GM12864 (cell line): Measurements from ENCODE around the gene FBRSL1.

Source experiments
- DNase-seq: peaks from one replicate; pipeline ENCODE4 v3.0.0-alpha.2; 2011; ENCODE audit warnings: low read depth
- H3K4me3 ChIP-seq: 2 replicates; pipeline ENCODE4 v1.5.1; 2011; ENCODE audit warnings: mild to moderate bottlenecking, low read depth, low read length, control low read depth
- CTCF ChIP-seq: IDR thresholded peaks from 2 replicates; pipeline ENCODE4 v1.5.1; 2011; ENCODE audit warnings: low read depth, mild to moderate bottlenecking, moderate library complexity, low read length, control low read depth, inconsistent platforms; ENCODE audit errors: missing control alignments

FBRSL1 gene

GRCh38 chr12:132497514-132498405 is 7.8 kb downstream of the FBRSL1 start:
- no peak overlapping the region for H3K4me3 ChIP-seq
- DNase-seq: no peak
- TF ChIP-seq CTCF: no peak

GRCh38 chr12:132498931-132499330 is 9.0 kb downstream of the FBRSL1 start:
- no peak for TF ChIP-seq CTCF
- no peak for DNase-seq
- H3K4me3 ChIP-seq: no peak overlapping the region

- TF ChIP-seq CTCF: no peak
- no peak for DNase-seq
- no peak overlapping the region for H3K4me3 ChIP-seq
Measured at GRCh38 chr12:132500142-132500855, 10.3 kb downstream of the FBRSL1 start.

GRCh38 chr12:132500856-132501180 is 10.9 kb downstream of the FBRSL1 start:
- H3K4me3 ChIP-seq: no peak overlapping the region
- no peak for TF ChIP-seq CTCF
- no peak for DNase-seq

- DNase-seq: no peak
- H3K4me3 ChIP-seq: no peak overlapping the region
- no peak for TF ChIP-seq CTCF
Measured at GRCh38 chr12:132501204-132501940, 11.4 kb downstream of the FBRSL1 start.

GRCh38 chr12:132502149-132502881 is 12.4 kb downstream of the FBRSL1 start:
- no peak overlapping the region for H3K4me3 ChIP-seq
- no peak for DNase-seq
- TF ChIP-seq CTCF: no peak
